T-helper 1 cell treated with Interleukin-12 subunit alpha and Interleukin-12 subunit beta and Interleukin-4 antibody, amounts not matched to agents 30 μg/mL and 1 μg/mL, for 36 hours (primary cell): ENCODE measurements around the gene CEBPZ.

Experiments used
- H3K27ac Mint-ChIP-seq: one replicate; pipeline ENCODE4 v1.8.0; 2021; ENCODE audit warnings: mild to moderate bottlenecking, mixed read lengths
- H3K27me3 Mint-ChIP-seq: one replicate; pipeline ENCODE4 v1.8.0; 2021; ENCODE audit warnings: low read depth, mixed read lengths
- H3K36me3 Mint-ChIP-seq: one replicate; pipeline ENCODE4 v1.8.0; 2021; ENCODE audit warnings: low read depth, mixed read lengths
- H3K4me1 Mint-ChIP-seq: one replicate; pipeline ENCODE4 v1.8.0; 2021; ENCODE audit warnings: low read depth, mixed read lengths
- H3K4me3 Mint-ChIP-seq: one replicate; pipeline ENCODE4 v1.8.0; 2021; ENCODE audit warnings: mild to moderate bottlenecking, moderate library complexity, mixed read lengths
- H3K9me3 Mint-ChIP-seq: one replicate; pipeline ENCODE4 v1.8.0; 2021; ENCODE audit warnings: mixed read lengths

The CEBPZ gene

GRCh38 chr2:37231241-37232130, at the start of gene CEBPZ, which contains the start of gene NDUFAF7:
CEBPZ (minus strand) TSS chr2:37231596; CDS start chr2:37231567, 29 bp downstream.
NDUFAF7 (plus strand) TSS chr2:37231658; CDS start chr2:37231706, 48 bp downstream.
- Mint-ChIP-seq H3K27me3 (no peaks in the 10 kb centered on the region), H3K4me1 (peaks cover 20% of the 10 kb centered on the region), H3K4me3 (no peak within 1 kb of the TSS), H3K36me3 (peaks cover 27% of the 10 kb centered on the region), H3K27ac (no peak within 1 kb of the TSS), H3K9me3 (no peaks in the 10 kb centered on the region)

GRCh38 chr2:37276291-37276690, 44.9 kb upstream of the CEBPZ start:
- H3K9me3 Mint-ChIP-seq, result no peaks in the 10 kb centered on the region
- H3K4me1 Mint-ChIP-seq, result no peaks in the 10 kb centered on the region
- peaks cover 5% of the 10 kb centered on the region for H3K36me3 Mint-ChIP-seq
- no peaks in the 10 kb centered on the region for H3K27me3 Mint-ChIP-seq
- no peak overlapping the region for H3K4me3 Mint-ChIP-seq
- no peak overlapping the region for H3K27ac Mint-ChIP-seq

GRCh38 chr2:37274359-37274965, 43.1 kb upstream of the CEBPZ start:
- Mint-ChIP-seq H3K36me3 (peaks cover 9% of the 10 kb centered on the region), H3K9me3 (no peaks in the 10 kb centered on the region), H3K27ac (no peak overlapping the region), H3K4me1 (no peaks in the 10 kb centered on the region), H3K4me3 (no peak overlapping the region), H3K27me3 (no peaks in the 10 kb centered on the region)

- no peaks in the 10 kb centered on the region for H3K4me1 Mint-ChIP-seq
- H3K4me3 Mint-ChIP-seq, result no peak overlapping the region
- H3K27ac Mint-ChIP-seq, result no peak overlapping the region
- no peaks in the 10 kb centered on the region for H3K27me3 Mint-ChIP-seq
- no peaks in the 10 kb centered on the region for H3K9me3 Mint-ChIP-seq
- H3K36me3 Mint-ChIP-seq, result peaks cover 12% of the 10 kb centered on the region
These were observed 40.1 kb upstream of the CEBPZ start for GRCh38 chr2:37271376-37272067.

- no peaks in the 10 kb centered on the region for H3K4me1 Mint-ChIP-seq
- no peak overlapping the region for H3K4me3 Mint-ChIP-seq
- no peaks in the 10 kb centered on the region for H3K27me3 Mint-ChIP-seq
- H3K36me3 Mint-ChIP-seq, result peaks cover 9% of the 10 kb centered on the region
- H3K9me3 Mint-ChIP-seq, result no peaks in the 10 kb centered on the region
- H3K27ac Mint-ChIP-seq, result no peak overlapping the region
These were observed 36.7 kb upstream of the CEBPZ start for GRCh38 chr2:37268111-37268510.

GRCh38 chr2:37267685-37268084, 36.3 kb upstream of the CEBPZ start:
- Mint-ChIP-seq H3K4me1 (no peaks in the 10 kb centered on the region), H3K36me3 (peaks cover 9% of the 10 kb centered on the region), H3K27me3 (no peaks in the 10 kb centered on the region), H3K4me3 (no peak overlapping the region), H3K27ac (no peak overlapping the region), H3K9me3 (no peaks in the 10 kb centered on the region)

GRCh38 chr2:37263839-37264238, 32.4 kb upstream of the CEBPZ start:
- no peaks in the 10 kb centered on the region for H3K27me3 Mint-ChIP-seq
- peaks cover 7% of the 10 kb centered on the region for H3K36me3 Mint-ChIP-seq
- no peaks in the 10 kb centered on the region for H3K4me1 Mint-ChIP-seq
- no peak overlapping the region for H3K4me3 Mint-ChIP-seq
- no peaks in the 10 kb centered on the region for H3K9me3 Mint-ChIP-seq
- H3K27ac Mint-ChIP-seq, result no peak overlapping the region

- no peak overlapping the region for H3K4me3 Mint-ChIP-seq
- H3K36me3 Mint-ChIP-seq, result peaks cover 7% of the 10 kb centered on the region
- H3K27me3 Mint-ChIP-seq, result no peaks in the 10 kb centered on the region
- no peaks in the 10 kb centered on the region for H3K4me1 Mint-ChIP-seq
- no peaks in the 10 kb centered on the region for H3K9me3 Mint-ChIP-seq
- no peak overlapping the region for H3K27ac Mint-ChIP-seq
These were observed 31.1 kb upstream of the CEBPZ start for GRCh38 chr2:37262522-37262921.

- H3K36me3 Mint-ChIP-seq, result peaks cover 50% of the 10 kb centered on the region
- H3K4me1 Mint-ChIP-seq, result no peaks in the 10 kb centered on the region
- no peaks in the 10 kb centered on the region for H3K27me3 Mint-ChIP-seq
- no peak overlapping the region for H3K27ac Mint-ChIP-seq
- no peak overlapping the region for H3K4me3 Mint-ChIP-seq
- H3K9me3 Mint-ChIP-seq, result no peaks in the 10 kb centered on the region
These were observed 19.7 kb upstream of the CEBPZ start for GRCh38 chr2:37250869-37251740.

GRCh38 chr2:37246205-37246604, 14.8 kb upstream of the CEBPZ start:
- no peaks in the 10 kb centered on the region for H3K27me3 Mint-ChIP-seq
- peaks cover 59% of the 10 kb centered on the region for H3K36me3 Mint-ChIP-seq
- peaks cover 8% of the 10 kb centered on the region for H3K4me1 Mint-ChIP-seq
- H3K9me3 Mint-ChIP-seq, result peaks cover 5% of the 10 kb centered on the region
- H3K27ac Mint-ChIP-seq, result no peak overlapping the region
- H3K4me3 Mint-ChIP-seq, result no peak overlapping the region

- Mint-ChIP-seq H3K9me3 (peaks cover 5% of the 10 kb centered on the region), H3K27ac (no peak overlapping the region), H3K36me3 (peaks cover 56% of the 10 kb centered on the region), H3K4me3 (no peak overlapping the region), H3K27me3 (no peaks in the 10 kb centered on the region), H3K4me1 (peaks cover 10% of the 10 kb centered on the region)
These were observed 13.4 kb upstream of the CEBPZ start for GRCh38 chr2:37244755-37245154.

- no peaks in the 10 kb centered on the region for H3K27me3 Mint-ChIP-seq
- H3K9me3 Mint-ChIP-seq, result peaks cover 5% of the 10 kb centered on the region
- peaks cover 50% of the 10 kb centered on the region for H3K36me3 Mint-ChIP-seq
- H3K4me3 Mint-ChIP-seq, result no peak overlapping the region
- no peak overlapping the region for H3K27ac Mint-ChIP-seq
- peaks cover 10% of the 10 kb centered on the region for H3K4me1 Mint-ChIP-seq
These were observed 12.6 kb upstream of the CEBPZ start for GRCh38 chr2:37244017-37244416.

GRCh38 chr2:37243435-37243834, 12.0 kb upstream of the CEBPZ start:
- Mint-ChIP-seq H3K27ac (peak overlapping the region; percentile 70), H3K9me3 (peaks cover 5% of the 10 kb centered on the region), H3K4me3 (peak overlapping the region; percentile 42), H3K36me3 (peaks cover 51% of the 10 kb centered on the region), H3K4me1 (peaks cover 12% of the 10 kb centered on the region), H3K27me3 (no peaks in the 10 kb centered on the region)
